HL-60 (cell line): Measurements from ENCODE around the gene SPATA32.

ENCODE experiments used
- DNase-seq, 2 experiments: peaks; one replicate each; pipeline ENCODE4 v3.0.0-alpha.2; 2010 to 2020; ENCODE audit warnings: low read depth in 1 of 2, low spot score in 1 of 2
- H3K27ac ChIP-seq: fragments of 250-450 bp; sonication (Bioruptor Pico); replicated peaks from 2 replicates; pipeline ENCODE4 v1.5.1; 2020; ENCODE audit warnings: mild to moderate bottlenecking, moderate library complexity
- H3K27me3 ChIP-seq: fragments of 250-450 bp; sonication (Bioruptor Pico); 2 replicates; pipeline ENCODE4 v1.5.1; 2021; ENCODE audit warnings: mild to moderate bottlenecking, moderate library complexity; ENCODE audit not compliant: insufficient read depth, poor library complexity, severe bottlenecking
- H3K4me3 ChIP-seq: replicated peaks from 2 replicates; pipeline ENCODE4 v1.5.1; 2011; ENCODE audit warnings: mild to moderate bottlenecking, control low read depth, low read length; ENCODE audit not compliant: insufficient read depth
- GABPA ChIP-seq: IDR thresholded peaks from 2 replicates; pipeline ENCODE4 v1.6.1; 2012; ENCODE audit warnings: low read depth
- POLR2AphosphoS5 ChIP-seq: IDR thresholded peaks from 2 replicates; pipeline ENCODE4 v1.6.1; 2012; ENCODE audit warnings: low read depth
- REST ChIP-seq: IDR thresholded peaks from 2 replicates; pipeline ENCODE4 v1.6.1; 2012; ENCODE audit warnings: low read depth; ENCODE audit not compliant: insufficient replicate concordance
- SPI1 ChIP-seq: IDR thresholded peaks from 2 replicates; pipeline ENCODE4 v1.6.1; 2012; ENCODE audit warnings: low read depth, mild to moderate bottlenecking, borderline replicate concordance
- TF ChIP-seq, protein P1 (sequence below): IDR thresholded peaks from one replicate; pipeline ENCODE4 v1.5.1; 2011; ENCODE audit warnings: low read length, control low read depth, inconsistent platforms; ENCODE audit not compliant: insufficient read depth

The SPATA32 gene

GRCh38 chr17:45240905-45241327 lies 21.0 kb downstream of the SPATA32 start:
- Histone ChIP-seq H3K27me3 (no peaks in the 10 kb centered on the region), H3K27ac (no peak overlapping the region), H3K4me3 (no peak overlapping the region)
- no peak for DNase-seq
- no peak for TF ChIP-seq POLR2AphosphoS5
- TF ChIP-seq REST, result no peak

GRCh38 chr17:45238155-45238774 lies 23.6 kb downstream of the SPATA32 start:
- no peak for DNase-seq
- no peak overlapping the region for H3K4me3 ChIP-seq
- TF ChIP-seq REST (no peak), SPI1 (no peak), POLR2AphosphoS5 (no peak), GABPA (no peak)
- TF ChIP-seq, protein P1, sequence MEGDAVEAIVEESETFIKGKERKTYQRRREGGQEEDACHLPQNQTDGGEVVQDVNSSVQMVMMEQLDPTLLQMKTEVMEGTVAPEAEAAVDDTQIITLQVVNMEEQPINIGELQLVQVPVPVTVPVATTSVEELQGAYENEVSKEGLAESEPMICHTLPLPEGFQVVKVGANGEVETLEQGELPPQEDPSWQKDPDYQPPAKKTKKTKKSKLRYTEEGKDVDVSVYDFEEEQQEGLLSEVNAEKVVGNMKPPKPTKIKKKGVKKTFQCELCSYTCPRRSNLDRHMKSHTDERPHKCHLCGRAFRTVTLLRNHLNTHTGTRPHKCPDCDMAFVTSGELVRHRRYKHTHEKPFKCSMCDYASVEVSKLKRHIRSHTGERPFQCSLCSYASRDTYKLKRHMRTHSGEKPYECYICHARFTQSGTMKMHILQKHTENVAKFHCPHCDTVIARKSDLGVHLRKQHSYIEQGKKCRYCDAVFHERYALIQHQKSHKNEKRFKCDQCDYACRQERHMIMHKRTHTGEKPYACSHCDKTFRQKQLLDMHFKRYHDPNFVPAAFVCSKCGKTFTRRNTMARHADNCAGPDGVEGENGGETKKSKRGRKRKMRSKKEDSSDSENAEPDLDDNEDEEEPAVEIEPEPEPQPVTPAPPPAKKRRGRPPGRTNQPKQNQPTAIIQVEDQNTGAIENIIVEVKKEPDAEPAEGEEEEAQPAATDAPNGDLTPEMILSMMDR, result no peak
- no peaks in the 10 kb centered on the region for H3K27me3 ChIP-seq
- no peak overlapping the region for H3K27ac ChIP-seq

GRCh38 chr17:45237686-45238085 lies 24.2 kb downstream of the SPATA32 start:
- TF ChIP-seq GABPA, result no peak
- TF ChIP-seq REST, result no peak
- TF ChIP-seq, protein P1, result no peak
- no peak for TF ChIP-seq POLR2AphosphoS5
- TF ChIP-seq SPI1, result no peak
- Histone ChIP-seq H3K27me3 (no peaks in the 10 kb centered on the region), H3K4me3 (no peak overlapping the region), H3K27ac (no peak overlapping the region; the same call in 1 of the 2 replicates)
- DNase-seq, result no peak

DNA sequence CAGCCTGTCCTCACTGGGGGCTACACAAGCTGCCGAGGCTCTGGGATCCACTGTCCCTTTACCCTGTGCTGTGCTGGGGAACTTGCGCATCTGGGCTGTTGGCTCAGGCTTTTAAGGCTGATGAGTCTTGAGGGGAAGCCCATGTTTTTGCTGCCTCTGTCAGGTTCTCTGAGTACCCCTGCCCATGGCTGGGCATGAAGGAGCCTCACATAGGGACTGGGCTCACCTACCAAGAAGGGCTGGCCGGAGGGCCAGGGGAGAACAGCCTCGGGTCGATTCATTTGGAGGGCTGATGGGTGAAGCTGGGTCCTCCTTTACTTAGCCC lies 25.6 kb downstream of the SPATA32 start:
- no peak overlapping the region for H3K4me3 ChIP-seq
- peak overlapping the region; percentile 2; the same call in 1 of the 2 replicates for H3K27ac ChIP-seq
- no peak for DNase-seq
- TF ChIP-seq GABPA (no peak), SPI1 (no peak), REST (no peak), POLR2AphosphoS5 (no peak; the same call in 1 of the 2 replicates)
- TF ChIP-seq, protein P1, result no peak
- H3K27me3 ChIP-seq, result no peaks in the 10 kb centered on the region
